Breast epithelium (tissue), 4 donors: ENCODE measurements around the gene YWHAH. TPM values are rescaled to one million over a fixed set of nuclear protein-coding genes. Genes with fewer than 3 reads are reported as not detected.

Experiments
- DNase-seq, 2 donors: peaks; one replicate each; pipeline ENCODE4 v3.0.0-alpha.2; 2019; ENCODE audit warnings: low spot score in 2 of 2
- H3K27ac ChIP-seq, 2 donors: fragments of 200-600 bp; sonication (generic) in 1 of 2; one replicate each; pipeline ENCODE4 v1.5.1; 2016 to 2019; ENCODE audit warnings: mild to moderate bottlenecking in 1 of 2
- H3K27me3 ChIP-seq, 2 donors: fragments of 200-600 bp; sonication (generic) in 1 of 2; one replicate each; pipeline versions ENCODE4 v1.5.1 to v1.6.0; 2017 to 2019; ENCODE audit warnings: control low read depth in 1 of 2, mild to moderate bottlenecking in 1 of 2
- H3K36me3 ChIP-seq: fragments of 200-600 bp; one replicate; pipeline ENCODE4 v1.5.1; 2019
- H3K4me1 ChIP-seq, 2 donors: fragments of 200-600 bp; sonication (generic); one replicate each; pipeline ENCODE4 v1.5.1; 2016 to 2019; ENCODE audit warnings: control low read depth in 1 of 2
- H3K4me3 ChIP-seq, 3 donors: fragments of 200-600 bp; sonication (generic); 1 replicate in 2 of 3; 2 replicates in 1 of 3; pipeline ENCODE4 v1.5.1; 2016 to 2019; ENCODE audit warnings: mild to moderate bottlenecking in 3 of 3, moderate library complexity in 2 of 3
- H3K9me3 ChIP-seq, 2 donors: fragments of 200-600 bp; sonication (generic) in 1 of 2; one replicate each; pipeline ENCODE4 v1.5.1; 2016 to 2019; ENCODE audit warnings: control low read depth in 1 of 2
- CTCF ChIP-seq, 3 donors: fragments of 450-650 bp; IDR thresholded peaks; one replicate each; pipeline ENCODE4 v1.5.1; 2016 to 2017; ENCODE audit warnings: antibody characterized with exemption in 3 of 3, mild to moderate bottlenecking in 3 of 3, moderate library complexity in 3 of 3
- POLR2A ChIP-seq: fragments of 450-650 bp; IDR thresholded peaks from one replicate; pipeline ENCODE4 v1.6.1; 2016; ENCODE audit warnings: antibody characterized with exemption, mild to moderate bottlenecking, moderate library complexity
- POLR2AphosphoS5 ChIP-seq, 3 donors: sonication (generic); formaldehyde crosslinking; IDR thresholded peaks; one replicate each; pipeline ENCODE4 v1.6.1; 2017; ENCODE audit warnings: antibody characterized with exemption in 3 of 3
- intact Hi-C: fragments of 100-400 bp; cut with DNase I; formaldehyde crosslinking; loops from one replicate; pipeline ENCODE4 v1.15.1; 2023; ENCODE audit warnings: low total_unique reads
- total RNA-seq, 3 donors: library from RNA; depleted of rRNA; stranded (reverse); fragments of >200 nt; gene quantifications; one replicate each; pipeline ENCODE4 v1.1.0, GENCODE V29; 2016

The YWHAH gene
- total RNA-seq, 3 donors from 2014 or later: 58.7 to 94.3 (median 85.9) TPM

GRCh38 chr22:31933816-31934482 lies 10.4 kb upstream of the YWHAH start:
- no peaks in the 10 kb centered on the region for H3K4me1 ChIP-seq
- TF ChIP-seq POLR2A: no peak
- TF ChIP-seq CTCF (IDR thresholded peaks at IDR 0.05): no peak
- no peak for DNase-seq
- H3K4me3 ChIP-seq: no peak overlapping the region
- intact Hi-C loops: no loop called here
- no peaks in the 10 kb centered on the region for H3K36me3 ChIP-seq
- no peaks in the 10 kb centered on the region for H3K9me3 ChIP-seq
- H3K27ac ChIP-seq: no peak overlapping the region
- no peaks in the 10 kb centered on the region for H3K27me3 ChIP-seq

- Histone ChIP-seq H3K9me3 (no peaks in the 10 kb centered on the region), H3K4me1 (no peaks in the 10 kb centered on the region)
Measured at GRCh38 chr22:31935961-31936635, 8.2 kb upstream of the YWHAH start.

GRCh38 chr22:31937341-31937740 lies 7.0 kb upstream of the YWHAH start:
- H3K27me3 ChIP-seq: no peaks in the 10 kb centered on the region
- H3K27ac ChIP-seq: no peak overlapping the region
- no peak for DNase-seq
- intact Hi-C loops: no loop called here
- no peaks in the 10 kb centered on the region for H3K36me3 ChIP-seq
- no peaks in the 10 kb centered on the region for H3K4me1 ChIP-seq
- no peak for TF ChIP-seq CTCF (IDR thresholded peaks at IDR 0.05)
- TF ChIP-seq POLR2A: no peak
- no peaks in the 10 kb centered on the region for H3K9me3 ChIP-seq
- H3K4me3 ChIP-seq: no peak overlapping the region

More at GRCh38 chr22:31935961-31936635, 8.2 kb upstream of the YWHAH start:
- H3K27me3 ChIP-seq: no peaks in the 10 kb centered on the region
- H3K27ac ChIP-seq: no peak overlapping the region
- no peak for DNase-seq
- intact Hi-C loops: no loop called here
- no peak for TF ChIP-seq POLR2A
- no peak for TF ChIP-seq POLR2AphosphoS5 (IDR thresholded peaks at IDR 0.05)
- TF ChIP-seq CTCF (IDR thresholded peaks at IDR 0.05): no peak
- no peak overlapping the region for H3K4me3 ChIP-seq
- no peaks in the 10 kb centered on the region for H3K36me3 ChIP-seq

GRCh38 chr22:31938296-31938695 lies 6.0 kb upstream of the YWHAH start:
- no peak for DNase-seq
- Histone ChIP-seq H3K4me3 (no peak overlapping the region), H3K4me1 (no peaks in the 10 kb centered on the region), H3K27me3 (no peaks in the 10 kb centered on the region), H3K36me3 (no peaks in the 10 kb centered on the region), H3K27ac (no peak overlapping the region), H3K9me3 (no peaks in the 10 kb centered on the region)
- intact Hi-C loops: no loop called here
- TF ChIP-seq POLR2A (no peak), CTCF (IDR thresholded peaks at IDR 0.05) (no peak), POLR2AphosphoS5 (IDR thresholded peaks at IDR 0.05) (no peak)

GRCh38 chr22:31940506-31940905 lies 3.8 kb upstream of the YWHAH start:
- intact Hi-C loops: no loop called here
- no peak for DNase-seq

More at GRCh38 chr22:31940506-31940905, 3.8 kb upstream of the YWHAH start:
- Histone ChIP-seq H3K36me3 (no peaks in the 10 kb centered on the region), H3K9me3 (no peaks in the 10 kb centered on the region), H3K4me1 (no peaks in the 10 kb centered on the region), H3K27me3 (no peaks in the 10 kb centered on the region), H3K27ac (no peak overlapping the region), H3K4me3 (no peak overlapping the region)
- no peak for TF ChIP-seq POLR2A
- no peak for TF ChIP-seq CTCF (IDR thresholded peaks at IDR 0.05)
- TF ChIP-seq POLR2AphosphoS5 (IDR thresholded peaks at IDR 0.05): no peak
